Measurements from ENCODE around the gene IL1RAPL2.
"Not testable (repeated sequence)": the region's sequence is repeated elsewhere in the genome, so short reads cannot be mapped to it uniquely, and the experiment has no call there.

Gene IL1RAPL2

DNA sequence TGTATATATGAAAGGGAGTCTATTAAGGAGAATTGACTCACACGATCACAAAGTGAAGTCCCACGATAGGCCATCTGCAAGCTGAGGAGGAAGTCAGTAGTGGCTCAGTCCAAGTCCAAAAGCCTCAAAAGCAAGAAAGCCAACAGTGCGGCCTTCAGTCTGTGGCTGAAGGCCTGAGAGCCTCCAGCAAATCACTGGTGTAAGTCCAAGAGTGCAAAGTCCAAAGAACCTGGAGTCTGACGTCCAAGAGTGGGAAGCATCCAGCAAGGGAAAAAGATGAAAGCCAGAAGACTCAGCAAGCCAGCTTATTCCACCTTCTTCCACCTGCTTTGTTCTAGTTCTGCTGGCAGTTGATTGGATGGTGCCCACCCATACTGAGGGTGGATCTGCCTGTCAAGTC is 104.1 kb downstream of the IL1RAPL2 start:
- TF ChIP-seq, protein P1, sequence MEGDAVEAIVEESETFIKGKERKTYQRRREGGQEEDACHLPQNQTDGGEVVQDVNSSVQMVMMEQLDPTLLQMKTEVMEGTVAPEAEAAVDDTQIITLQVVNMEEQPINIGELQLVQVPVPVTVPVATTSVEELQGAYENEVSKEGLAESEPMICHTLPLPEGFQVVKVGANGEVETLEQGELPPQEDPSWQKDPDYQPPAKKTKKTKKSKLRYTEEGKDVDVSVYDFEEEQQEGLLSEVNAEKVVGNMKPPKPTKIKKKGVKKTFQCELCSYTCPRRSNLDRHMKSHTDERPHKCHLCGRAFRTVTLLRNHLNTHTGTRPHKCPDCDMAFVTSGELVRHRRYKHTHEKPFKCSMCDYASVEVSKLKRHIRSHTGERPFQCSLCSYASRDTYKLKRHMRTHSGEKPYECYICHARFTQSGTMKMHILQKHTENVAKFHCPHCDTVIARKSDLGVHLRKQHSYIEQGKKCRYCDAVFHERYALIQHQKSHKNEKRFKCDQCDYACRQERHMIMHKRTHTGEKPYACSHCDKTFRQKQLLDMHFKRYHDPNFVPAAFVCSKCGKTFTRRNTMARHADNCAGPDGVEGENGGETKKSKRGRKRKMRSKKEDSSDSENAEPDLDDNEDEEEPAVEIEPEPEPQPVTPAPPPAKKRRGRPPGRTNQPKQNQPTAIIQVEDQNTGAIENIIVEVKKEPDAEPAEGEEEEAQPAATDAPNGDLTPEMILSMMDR (conservative IDR thresholded peaks at IDR 0.05; ENCODE audit: low read depth, low read length): no peak
- DNase-seq (ENCODE audit: low read depth): no peak
- no peak overlapping the region for H3K4me3 ChIP-seq (ENCODE audit: low read length)

DNA sequence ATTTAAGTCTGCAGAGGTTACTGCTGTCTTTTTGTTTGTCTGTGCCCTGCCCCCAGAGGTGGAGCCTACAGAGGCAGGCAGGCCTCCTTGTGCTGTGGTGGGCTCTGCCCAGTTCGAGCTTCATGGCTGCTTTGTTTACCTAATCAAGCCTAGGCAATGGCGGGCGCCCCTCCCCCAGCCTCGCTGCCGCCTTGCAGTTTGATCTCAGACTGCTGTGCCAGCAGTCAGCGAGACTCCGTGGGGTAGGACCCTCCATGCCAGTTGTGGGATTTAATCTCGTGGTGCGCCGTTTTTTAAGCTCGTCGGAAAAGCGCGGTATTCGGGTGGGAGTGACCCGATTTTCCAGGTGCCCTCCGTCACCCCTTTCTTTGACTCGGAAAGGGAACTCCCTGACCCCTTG is 111.5 kb downstream of the IL1RAPL2 start:
- not testable (repeated sequence) for H3K4me3 ChIP-seq (ENCODE audit: low read length); DNase-seq (ENCODE audit: low read depth)

DNA sequence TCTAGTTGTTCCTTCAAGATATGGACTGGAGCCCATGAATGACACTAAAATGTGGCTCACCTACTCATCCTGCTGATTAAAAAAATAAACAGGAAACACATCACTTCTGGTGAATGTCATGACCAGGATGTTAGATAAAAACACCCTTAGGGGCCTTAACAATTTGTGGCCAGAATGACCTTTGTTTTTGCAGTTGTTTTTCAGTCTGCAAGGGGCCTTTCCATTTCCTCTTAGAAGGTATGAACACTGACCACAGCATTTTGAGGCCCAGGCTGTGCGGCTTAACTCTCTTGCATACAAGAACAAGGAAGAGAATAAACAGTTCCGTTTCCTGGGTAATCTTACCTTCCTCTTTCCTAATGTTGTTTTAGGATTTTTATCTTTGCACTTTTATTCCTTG is 113.2 kb downstream of the IL1RAPL2 start:
- TF ChIP-seq, protein P1 (conservative IDR thresholded peaks at IDR 0.05; ENCODE audit: low read depth, low read length): no peak
- no peak for DNase-seq (ENCODE audit: low read depth)
- no peak overlapping the region for H3K4me3 ChIP-seq (ENCODE audit: low read length)

DNA sequence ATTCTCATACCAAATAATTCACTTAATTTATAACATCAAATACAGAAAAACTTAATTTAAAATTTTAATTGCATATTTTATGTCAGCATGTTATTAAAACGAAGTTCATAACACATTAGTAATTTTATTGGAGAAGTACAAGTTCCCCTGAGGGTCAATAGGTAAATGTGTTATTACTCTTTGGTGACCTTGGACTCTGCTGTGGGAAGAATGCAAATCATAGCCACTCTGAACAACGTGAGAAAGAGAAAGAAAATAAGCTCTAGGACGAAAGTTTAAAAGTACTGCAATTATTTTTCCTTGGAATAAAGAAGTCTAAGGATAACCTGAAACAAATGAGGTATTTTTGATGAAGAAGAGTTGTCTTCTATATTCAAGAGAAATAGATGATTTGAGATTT is 115.2 kb downstream of the IL1RAPL2 start:
- no peak overlapping the region for H3K4me3 ChIP-seq (ENCODE audit: low read length)
- no peak for DNase-seq (ENCODE audit: low read depth)
- TF ChIP-seq, protein P1 (conservative IDR thresholded peaks at IDR 0.05; ENCODE audit: low read depth, low read length): no peak

DNA sequence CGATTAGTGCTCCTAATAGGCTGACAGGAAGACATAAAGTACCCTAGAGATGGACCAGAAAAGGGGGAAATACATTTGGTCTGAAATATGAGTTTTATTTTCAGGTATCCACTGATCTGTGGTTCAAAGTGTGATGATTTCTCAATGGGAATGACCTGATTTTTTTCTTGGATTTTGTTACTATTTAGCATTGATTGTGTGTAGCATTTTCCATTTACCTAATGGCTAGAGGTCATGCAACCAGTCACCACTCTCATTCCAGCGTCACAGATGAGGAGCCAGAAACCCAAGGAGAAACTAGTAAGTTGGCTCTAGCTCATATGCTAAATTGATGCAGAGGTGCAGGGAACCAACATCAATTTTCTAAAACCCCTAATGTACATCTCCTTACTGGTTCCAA is 118.1 kb downstream of the IL1RAPL2 start:
- H3K4me3 ChIP-seq (ENCODE audit: low read length): no peak overlapping the region
- DNase-seq (ENCODE audit: low read depth): no peak

DNA sequence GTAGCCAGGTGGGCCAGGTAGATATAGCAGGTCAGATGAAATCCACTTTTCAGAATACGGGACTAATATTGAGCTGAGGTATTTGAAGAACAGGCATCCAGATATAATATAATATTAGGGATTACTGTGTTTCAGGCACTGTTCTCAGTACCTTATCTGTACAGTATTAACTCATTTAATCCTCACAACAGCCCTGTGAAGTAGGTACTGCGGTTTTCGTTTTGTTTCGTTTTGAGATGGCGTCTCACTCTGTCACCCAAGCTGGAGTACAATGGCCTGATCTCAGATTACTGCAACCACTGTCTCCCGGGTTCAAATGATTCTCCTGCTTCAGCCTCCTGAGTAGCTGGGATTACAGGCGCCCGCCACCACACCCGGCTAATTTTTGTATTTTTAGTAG is 129.6 kb downstream of the IL1RAPL2 start:
- no peak for DNase-seq (ENCODE audit: low read depth)
- TF ChIP-seq, protein P1 (conservative IDR thresholded peaks at IDR 0.05; ENCODE audit: low read depth, low read length): no peak
- H3K4me3 ChIP-seq (ENCODE audit: low read length): no peak overlapping the region

More for the DNA sequence above, 118.1 kb downstream of the IL1RAPL2 start:
- TF ChIP-seq, protein P1 (conservative IDR thresholded peaks at IDR 0.05; ENCODE audit: low read depth, low read length): no peak

DNA sequence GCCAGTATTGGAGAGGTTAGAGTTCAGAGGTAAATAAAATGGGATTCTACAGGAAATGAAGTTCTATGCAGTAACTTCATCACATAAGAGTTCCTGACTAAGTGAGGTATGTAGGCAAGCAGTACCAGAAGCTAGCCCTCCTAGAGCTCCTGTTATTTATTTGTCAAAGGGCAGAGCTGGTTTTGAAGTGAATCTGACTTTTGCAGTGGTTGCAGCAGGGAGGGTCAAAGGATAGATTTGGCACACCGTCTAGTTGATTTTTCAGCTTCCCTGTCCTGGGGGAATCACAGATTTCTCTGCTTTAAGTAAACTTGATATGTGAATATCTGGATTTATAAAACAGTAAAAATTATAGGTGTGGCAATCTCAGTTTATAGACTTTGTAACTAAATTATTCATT is 130.7 kb downstream of the IL1RAPL2 start:
- DNase-seq (ENCODE audit: low read depth): no peak
- TF ChIP-seq, protein P1 (conservative IDR thresholded peaks at IDR 0.05; ENCODE audit: low read depth, low read length): no peak
- H3K4me3 ChIP-seq (ENCODE audit: low read length): no peak overlapping the region

DNA sequence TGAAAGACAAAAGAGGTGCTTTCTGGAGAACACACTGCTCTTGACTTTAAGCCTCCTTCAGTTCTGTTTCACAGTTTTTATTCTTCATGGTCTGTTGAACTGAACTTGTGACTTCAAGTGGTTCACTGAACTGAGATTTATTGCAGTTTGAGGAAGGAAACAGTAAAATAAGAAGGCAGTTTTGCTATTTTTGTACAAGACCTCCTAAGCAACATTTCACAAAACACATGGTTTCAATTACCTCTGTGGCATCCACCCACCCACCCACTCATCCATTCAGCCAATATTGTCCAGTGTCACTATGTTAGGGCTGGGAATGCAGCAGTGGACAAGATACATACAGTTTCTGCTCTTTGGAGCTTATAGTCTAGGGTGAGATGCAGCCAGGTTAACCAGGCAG is 131.3 kb downstream of the IL1RAPL2 start:
- DNase-seq (ENCODE audit: low read depth): no peak
- H3K4me3 ChIP-seq (ENCODE audit: low read length): no peak overlapping the region
- TF ChIP-seq, protein P1 (conservative IDR thresholded peaks at IDR 0.05; ENCODE audit: low read depth, low read length): no peak

All from retinal pigment epithelial cell (primary cell).